Adrenal gland (tissue), 5 donors: ENCODE data around the gene GAS2L1.

Experiments used
- POLR2A ChIP-seq, 2 donors: fragments of 450-650 bp; IDR thresholded peaks; one replicate each; pipeline ENCODE4 v1.6.1; 2017; ENCODE audit warnings: antibody characterized with exemption in 2 of 2, mild to moderate bottlenecking in 2 of 2, moderate library complexity in 1 of 2
- TF ChIP-seq, protein P1 (sequence below), 6 experiments: fragments of 450-650 bp in 4 of 6; fragments of 200-600 bp in 2 of 6; sonication (generic) in 1 of 6; IDR thresholded peaks; 1 replicate in 5 of 6; 2 replicates in 1 of 6; pipeline versions ENCODE4 v1.5.1 to v1.8.0; 2016 to 2021; ENCODE audit warnings: antibody characterized with exemption in 6 of 6, mild to moderate bottlenecking in 2 of 6, moderate library complexity in 1 of 6
- donor health status: DM: no; HTN: no; CAD: no.

DNA sequence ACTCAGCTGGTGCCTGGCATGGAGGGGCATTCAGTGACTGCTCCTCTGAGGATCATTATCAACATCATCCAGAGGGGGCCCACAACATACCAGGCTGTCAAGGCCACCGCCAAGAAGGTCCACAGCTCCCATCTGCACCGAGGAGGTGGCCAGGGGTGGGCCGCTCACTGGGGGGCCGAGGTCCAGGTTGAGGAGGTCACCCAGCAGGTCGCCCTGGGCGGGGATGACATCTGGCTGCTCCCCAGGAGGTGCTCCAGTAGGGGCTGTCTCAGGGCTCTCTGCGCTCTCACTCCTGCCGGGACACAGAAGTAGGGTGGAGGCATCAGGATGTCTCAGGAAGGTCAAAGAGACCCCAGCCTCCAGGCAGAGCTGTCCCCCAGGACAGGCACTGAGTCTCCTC, 34.1 kb downstream of the GAS2L1 start:
- TF ChIP-seq, protein P1, sequence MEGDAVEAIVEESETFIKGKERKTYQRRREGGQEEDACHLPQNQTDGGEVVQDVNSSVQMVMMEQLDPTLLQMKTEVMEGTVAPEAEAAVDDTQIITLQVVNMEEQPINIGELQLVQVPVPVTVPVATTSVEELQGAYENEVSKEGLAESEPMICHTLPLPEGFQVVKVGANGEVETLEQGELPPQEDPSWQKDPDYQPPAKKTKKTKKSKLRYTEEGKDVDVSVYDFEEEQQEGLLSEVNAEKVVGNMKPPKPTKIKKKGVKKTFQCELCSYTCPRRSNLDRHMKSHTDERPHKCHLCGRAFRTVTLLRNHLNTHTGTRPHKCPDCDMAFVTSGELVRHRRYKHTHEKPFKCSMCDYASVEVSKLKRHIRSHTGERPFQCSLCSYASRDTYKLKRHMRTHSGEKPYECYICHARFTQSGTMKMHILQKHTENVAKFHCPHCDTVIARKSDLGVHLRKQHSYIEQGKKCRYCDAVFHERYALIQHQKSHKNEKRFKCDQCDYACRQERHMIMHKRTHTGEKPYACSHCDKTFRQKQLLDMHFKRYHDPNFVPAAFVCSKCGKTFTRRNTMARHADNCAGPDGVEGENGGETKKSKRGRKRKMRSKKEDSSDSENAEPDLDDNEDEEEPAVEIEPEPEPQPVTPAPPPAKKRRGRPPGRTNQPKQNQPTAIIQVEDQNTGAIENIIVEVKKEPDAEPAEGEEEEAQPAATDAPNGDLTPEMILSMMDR (IDR thresholded peaks at IDR 0.05), result no peak
- TF ChIP-seq POLR2A (IDR thresholded peaks at IDR 0.05), result no peak
